ENCODE measurements around the gene RNASE3.
"Not testable (repeated sequence)": the region's sequence is repeated elsewhere in the genome, so short reads cannot be mapped to it uniquely, and the experiment has no call there.

RNASE3 gene

DNA sequence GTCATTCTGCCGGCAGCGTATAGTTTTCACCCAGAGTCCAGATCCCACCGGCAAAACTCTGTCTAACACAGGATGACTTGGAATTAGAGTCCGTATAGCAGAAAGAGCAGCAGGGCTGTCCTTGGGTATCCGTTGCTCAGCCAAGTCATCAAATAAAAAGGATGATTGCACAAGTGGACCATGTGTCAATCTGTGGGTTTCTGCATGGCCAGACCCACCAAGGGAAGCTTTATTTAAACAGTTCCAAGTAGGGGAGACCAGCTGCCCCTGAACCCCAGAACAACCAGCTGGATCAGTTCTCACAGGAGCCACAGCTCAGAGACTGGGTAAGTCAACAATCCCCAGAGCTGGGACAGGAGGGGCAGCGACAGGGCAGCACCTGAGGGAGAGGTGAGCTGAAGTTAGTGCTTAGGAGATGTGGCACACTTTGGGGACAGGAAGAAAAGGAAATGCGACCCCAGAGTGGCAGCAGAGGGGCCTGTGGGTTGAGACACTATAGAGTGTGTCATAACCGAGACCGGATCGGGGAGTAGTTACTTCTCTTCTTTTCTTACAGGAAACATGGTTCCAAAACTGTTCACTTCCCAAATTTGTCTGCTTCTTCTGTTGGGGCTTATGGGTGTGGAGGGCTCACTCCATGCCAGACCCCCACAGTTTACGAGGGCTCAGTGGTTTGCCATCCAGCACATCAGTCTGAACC is at the start of gene RNASE3:
Gene RNASE3, plus strand, starts transcription at position 260 of the 700 bp plus-strand sequence. Its CDS starts 302 bp downstream, at position 562.
- DNase-seq = not testable (repeated sequence)

DNA sequence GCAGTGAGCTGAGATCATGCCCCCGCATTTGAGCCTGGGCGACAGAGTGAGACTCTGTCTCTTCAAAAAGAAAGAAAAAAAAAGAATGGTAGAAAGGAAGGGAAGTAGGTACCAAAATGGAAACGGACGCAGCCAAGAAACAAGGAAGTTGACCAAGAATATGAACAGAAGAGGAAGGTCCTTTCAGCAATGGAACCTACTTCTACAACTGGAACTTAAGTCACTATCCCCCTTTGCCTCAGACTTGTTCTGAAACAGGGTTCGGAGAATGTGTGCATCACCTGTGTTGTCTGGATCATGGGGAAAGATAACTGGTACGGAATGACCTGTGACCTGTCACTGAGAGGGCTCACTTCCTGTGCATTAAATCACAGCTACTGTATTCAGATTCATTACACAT is 44.6 kb upstream of the RNASE3 start:
- no peak for DNase-seq

DNA sequence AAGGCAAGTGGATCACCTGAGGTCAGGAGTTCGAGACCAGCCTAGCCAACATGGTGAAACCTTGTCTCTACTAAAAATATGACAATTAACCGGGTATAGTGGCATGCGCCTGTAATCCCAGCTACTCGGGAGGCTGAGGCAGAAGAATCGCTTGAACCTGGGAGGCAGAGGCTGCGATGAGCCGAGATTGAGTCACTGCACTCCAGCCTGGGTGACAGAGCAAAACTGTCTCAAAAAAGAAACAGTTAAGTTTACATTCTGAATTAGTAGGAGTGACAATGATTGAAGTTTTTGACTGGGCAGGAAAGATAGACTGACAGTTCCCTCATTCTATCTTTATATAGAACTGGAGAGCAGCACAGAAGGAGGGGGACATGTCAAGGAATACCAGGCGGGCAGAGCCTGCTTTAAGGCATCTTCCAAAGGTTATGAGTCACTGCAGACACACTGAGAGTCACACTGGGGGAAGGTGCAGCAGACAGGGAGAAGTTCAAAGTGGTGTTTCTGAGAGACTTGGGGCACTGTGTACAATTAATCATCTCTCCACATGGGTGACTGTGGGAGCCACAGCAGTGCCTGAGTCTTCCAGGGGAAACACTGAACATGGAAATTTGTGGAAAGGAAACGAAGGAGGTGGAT is 42.8 kb upstream of the RNASE3 start:
- DNase-seq = no peak

DNA sequence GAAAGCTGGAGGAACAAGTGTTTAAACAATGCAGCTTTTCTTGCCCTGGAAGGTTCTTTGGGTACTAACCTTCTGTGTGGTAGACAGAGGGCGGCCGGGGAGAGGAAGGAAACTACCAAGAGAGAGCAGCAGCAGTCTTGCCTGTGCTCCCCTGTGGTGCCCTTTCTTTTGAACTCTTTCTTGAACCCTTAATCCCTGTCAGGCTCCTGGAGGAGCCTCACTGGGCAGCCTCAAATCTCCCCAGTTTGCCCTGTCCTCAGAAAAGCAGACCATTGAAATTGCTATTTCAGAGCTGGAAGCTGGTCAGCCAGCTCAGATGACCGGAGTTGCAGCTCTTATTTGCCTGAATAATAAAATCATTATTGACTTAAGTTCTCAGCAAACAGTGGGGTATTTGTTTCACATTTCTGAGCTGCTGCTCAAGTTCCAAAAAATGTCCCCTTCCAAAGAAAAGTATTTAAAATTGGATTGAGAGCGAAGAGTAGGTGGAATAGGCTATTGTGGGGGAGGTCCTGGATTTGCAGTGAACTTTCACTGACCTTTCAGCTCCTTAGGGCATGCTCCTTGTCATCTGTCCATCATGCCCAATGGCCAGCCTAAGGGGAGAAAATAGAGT is 42.1 kb upstream of the RNASE3 start:
- DNase-seq = no peak

DNA sequence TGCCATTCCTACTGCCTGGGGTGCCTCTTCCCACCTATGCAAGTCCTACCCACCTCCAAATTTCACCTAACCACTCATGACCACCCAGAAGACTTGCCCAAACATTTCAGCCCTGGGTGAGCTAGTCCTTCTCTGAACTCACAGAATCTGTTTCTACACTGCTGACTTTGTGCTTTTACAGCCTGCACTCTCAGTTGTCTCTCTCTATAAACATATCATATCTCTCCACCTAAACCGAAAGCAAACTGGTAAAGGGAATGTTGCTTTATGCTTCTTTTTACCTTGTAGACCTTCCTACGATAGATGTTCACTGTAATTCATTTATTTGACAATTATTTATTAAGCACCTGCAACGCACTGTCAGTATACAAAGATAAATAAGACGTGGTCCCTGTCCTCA is 38.1 kb upstream of the RNASE3 start:
- no peak for DNase-seq

DNA sequence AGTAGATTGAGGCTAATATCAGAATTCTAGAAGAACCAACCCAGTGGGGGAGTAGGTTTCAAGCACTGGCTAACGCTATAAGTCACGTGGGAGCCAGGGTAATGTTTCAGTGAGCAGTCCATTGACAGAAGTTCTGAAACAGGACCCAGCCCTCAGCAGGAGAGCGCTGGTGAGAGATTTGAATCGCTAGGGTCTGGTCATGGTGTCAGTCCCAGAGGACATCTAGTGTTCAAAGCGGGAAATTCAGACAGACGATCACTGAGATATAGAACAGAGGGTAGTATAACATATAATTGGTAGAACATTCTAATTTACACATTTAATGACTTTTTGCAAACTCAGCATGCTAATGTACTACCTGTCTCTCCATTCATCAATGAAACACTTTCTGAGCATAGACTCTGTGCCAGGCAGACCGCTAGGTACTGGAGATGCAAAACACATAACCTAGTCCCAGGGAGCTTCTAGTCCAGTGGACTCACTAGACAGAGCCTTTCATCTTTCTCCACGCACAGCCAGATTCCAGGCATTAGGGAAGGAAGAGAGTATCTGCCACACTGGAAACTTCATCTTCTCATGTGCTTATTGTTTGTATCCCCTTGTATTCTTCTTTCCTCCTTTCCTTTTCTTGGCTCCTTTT is 35.4 kb upstream of the RNASE3 start:
- DNase-seq = peak; percentile 13 to 16

DNA sequence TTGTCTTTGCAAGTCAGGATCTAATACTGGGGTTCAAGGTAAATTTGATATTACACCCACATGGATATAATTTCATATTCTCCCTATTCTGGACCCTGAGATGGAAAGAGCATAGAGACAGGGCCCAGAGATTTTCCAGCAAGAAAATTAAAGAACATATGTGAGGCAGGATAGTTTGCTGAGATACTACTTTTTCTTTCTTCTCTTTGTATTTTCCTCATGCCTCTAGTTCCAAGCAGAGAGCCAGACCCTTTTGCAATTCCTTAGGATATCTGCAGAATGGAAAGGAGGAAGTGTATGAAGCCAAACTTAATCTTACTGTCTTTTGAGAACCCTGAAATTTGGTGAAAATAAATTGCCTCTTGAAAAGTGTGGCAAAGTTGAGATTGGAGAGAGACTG is 34.0 kb upstream of the RNASE3 start:
- DNase-seq = no peak

DNA sequence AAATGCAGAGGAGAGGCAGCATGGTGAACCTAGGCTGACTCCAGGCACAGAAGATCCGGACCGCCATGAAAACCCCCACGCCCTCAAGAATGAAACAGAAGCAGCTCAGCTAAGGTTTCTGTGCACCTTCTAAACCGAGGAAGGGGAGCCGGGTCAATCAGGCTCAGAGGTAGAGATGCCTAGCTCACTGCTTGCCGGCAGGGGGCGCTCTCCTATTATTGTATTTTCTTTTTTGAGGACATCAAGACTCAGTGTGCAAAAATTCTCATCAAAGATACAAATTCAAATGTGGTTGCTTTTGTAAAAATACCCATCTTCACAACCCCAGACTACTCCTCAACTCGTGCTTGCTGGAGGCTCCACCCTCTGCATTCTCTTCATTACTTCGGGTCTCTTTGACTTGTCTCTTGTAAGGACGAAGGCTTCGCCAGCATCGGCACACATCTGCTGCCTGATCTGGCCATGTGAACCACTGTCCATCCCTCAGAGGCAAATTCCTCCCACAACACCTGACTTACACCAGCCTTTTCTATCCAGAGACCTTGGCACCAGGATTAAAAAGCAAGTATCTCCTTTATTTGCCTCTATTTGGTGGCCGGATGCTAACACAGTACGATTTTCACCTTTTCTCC is 33.4 kb upstream of the RNASE3 start:
- peak; percentile 71 to 78 for DNase-seq

DNA sequence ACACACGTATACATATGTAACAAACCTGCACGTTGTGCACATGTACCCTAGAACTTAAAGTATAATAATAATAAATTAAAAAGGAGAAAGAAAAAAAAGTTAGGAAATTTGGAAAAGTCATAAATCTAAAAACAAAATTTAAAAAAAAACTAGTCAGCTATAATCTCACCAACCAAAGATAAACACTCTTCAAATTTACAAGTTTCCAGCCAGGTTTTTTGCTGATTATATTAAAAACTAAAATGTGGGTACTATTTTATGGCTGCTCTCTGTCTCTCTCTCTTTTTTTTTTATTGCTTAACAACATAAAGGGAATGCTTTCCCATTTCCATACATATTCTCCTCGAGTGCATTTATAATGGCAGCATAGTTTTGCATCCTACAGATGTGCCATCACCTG is 25.0 kb upstream of the RNASE3 start:
- no peak for DNase-seq

DNA sequence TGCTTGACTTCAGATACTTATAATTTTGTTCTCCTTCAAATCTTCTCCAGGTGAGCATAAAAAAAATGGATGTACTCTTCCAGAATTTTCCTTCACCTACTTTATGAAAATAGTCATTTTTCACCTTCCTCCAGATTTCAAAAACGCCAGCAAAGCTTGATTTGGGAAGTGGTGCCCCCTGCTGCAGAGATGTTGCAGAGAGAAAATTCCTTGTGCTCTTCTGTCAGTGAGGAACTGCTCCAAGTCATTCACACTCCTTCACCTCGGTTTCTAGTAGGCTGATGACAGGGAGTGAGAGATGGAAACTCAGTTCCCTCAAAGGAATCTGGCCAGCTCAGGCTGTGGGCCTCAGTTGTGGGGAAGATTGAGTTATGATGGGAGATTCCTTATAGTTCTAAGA is 24.2 kb upstream of the RNASE3 start:
- no peak for DNase-seq

DNA sequence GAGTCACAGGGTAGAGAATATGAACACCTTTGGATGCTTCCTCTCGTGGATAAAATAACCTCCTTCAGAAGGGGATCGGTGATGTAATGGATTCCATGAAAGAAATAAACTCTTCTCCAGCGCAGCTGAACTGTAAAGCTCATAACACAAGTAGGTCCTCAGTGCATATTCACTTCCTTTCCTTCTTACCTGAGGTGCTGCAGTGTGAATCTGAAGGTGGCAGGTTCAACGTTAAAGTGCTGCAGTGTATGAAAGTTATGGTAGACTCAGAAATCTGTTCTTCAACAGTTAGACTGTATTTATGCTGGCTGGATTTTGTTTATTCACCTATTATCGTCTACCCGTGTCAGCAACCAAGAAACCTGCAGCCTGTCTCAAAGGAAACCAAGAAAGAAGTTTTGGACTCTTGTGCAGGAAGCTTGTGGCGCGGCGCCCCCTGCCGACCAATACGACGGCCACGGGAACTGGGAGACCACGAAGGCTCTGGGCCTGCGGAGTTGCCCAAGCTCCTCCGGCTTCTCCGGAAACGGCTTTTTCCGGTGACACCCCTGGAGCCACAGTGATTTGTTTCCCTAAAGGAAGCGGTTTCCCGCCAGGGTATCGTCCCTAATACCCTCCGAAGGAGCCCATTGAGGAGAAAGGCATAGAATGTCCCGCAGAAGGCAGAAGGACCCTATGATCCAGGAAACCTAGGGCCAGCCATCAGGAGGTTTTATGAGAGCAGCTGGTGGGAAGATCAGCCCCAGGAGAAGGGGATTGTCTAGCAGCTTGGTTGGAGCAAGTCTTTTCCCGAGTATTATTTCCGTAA is 17.6 kb upstream of the RNASE3 start:
- DNase-seq = peak; percentile 80 to 83

DNA sequence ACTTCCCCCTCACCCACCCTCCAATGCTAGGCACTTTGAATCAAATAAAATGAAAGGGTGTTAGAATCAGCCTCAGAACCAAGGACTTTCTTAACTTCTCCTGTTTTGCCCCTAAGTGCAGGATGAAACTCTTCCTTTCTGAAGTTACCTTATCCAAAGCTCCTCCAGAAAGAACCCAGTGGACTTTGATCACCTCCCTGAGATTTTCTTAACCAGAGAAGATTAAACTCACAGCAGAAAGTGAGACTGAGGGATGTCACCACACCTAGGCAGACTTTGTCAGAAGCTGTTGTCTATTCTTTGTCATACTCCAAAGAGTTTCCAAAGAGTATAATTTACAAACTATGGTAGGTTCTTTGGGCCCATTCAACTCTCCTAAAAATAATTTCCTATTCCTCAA is 14.2 kb upstream of the RNASE3 start:
- no peak for DNase-seq

DNA sequence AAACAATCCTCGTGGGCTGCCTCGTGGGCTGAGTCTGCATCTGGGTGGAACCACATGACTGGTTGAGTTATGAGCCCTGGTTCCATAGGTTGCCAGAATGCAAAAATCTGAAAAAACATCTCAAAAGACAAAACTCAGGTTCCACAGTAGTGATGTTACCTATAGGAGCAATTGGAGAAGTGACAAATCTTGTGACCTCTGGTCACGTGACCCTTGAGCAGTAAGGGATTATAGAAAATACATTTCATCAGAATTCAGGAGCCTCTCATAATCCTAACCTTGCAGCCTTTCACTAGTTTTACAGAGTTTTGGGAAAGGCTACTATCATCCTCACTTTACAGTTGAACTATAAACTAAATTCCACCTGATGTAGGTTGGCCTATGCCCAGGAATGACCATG is 12.5 kb upstream of the RNASE3 start:
- no peak for DNase-seq

DNA sequence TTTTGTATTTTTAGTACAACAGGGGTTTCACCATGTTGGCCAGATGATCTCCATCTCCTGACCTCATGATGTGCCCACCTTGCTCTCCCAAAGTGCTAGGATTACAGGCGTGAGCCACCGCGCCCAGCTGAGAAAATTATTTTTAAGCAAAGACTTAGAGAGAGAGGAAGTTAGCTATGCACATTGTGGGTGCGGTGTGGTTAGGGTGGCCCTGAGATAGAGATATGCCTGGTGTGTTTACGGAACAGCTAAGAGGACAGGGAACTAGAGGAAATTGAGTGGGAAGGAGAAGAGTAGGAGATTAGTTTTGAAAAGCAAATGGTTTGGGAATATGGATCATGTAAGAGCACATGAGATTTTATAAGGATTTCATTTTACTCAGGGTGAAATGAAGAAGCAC is 10.0 kb upstream of the RNASE3 start:
- not testable (repeated sequence) for DNase-seq

DNA sequence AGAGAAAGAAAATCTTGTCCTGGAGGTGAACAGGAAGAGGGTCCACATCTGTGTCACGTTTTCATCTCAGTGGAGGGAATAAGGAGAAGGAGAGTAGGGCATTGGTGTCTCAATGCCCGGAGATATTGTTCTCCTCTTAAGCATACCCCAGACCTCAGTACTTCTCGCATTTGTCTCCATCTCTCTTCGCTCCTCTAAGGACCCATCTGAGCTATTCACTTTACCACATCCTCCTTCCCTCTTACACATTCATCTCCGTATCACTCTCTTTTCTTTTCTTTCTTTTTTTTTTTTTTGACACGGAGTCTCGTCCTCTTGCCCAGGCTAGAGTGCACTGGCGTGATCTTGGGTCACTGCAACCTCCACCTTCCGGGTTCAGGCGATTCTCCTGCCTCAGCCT is 8.4 kb upstream of the RNASE3 start:
- DNase-seq = not testable (repeated sequence)

DNA sequence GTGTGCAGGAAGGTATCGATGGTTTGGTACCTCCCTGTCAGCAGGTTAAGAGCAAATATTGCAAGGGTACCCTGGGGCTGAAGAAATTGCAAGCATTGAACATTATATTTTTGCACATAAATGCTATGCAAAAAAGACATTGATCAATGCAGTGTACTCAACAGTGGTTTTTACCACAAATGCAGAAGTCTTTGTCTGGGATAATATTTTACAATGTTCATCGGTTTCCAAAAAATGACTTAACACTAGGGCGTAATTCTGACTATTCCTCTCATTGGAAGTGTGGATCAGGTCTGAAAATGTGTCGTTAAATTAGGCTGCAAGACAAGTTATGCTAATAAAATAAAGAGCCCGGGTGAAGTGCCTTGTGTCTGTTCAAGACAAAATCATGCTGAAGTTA is 2.8 kb upstream of the RNASE3 start:
- not testable (repeated sequence) for DNase-seq

DNA sequence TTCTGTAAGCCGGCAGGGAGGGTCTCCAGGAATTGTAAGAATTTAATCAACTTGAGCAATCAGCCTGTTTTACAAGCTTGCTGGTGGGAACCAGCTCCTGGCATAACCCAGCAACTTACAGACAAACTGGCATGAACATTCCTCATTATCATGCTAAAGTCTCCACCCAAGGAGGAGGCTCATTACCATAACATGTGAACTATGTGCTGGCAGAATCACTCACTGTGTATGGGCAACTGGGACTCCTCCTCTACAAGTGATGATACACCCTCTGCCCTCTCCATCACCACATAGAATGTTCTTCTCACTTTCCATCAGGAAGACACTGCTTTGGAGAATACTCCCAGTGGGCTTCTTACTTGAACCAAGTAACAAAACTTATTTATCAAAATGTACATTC is 4.1 kb downstream of the RNASE3 start:
- not testable (repeated sequence) for DNase-seq

DNA sequence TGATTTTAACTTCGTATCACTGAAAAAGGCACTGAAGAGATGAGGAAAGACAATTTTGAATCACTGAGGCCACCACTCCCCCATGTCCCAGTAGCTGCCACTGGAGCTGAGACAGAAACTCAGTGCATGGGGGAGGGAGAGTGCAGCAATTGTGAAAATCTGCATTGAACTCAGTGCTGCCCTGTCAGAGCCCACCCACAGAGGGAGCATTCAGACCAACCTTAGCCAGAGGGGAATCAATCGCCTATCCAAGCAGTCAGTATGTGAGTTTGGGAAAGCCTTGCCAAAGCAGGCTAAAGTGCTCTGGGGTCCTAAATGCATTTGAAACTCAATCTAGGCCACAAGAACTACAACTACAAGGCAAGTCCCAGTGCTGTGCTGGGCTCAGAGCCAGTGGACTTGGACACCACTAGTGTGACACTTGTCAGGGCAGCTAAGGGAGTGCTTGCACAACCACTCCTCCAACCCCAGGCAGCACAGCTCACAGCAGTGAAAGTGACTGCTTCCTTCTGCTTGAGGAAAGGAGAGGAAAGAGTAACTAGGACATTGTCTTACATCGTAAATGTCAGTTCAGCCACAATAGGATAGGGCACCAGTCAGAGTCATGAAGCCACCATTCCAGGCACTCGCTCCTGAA is 13.3 kb downstream of the RNASE3 start:
- DNase-seq = no peak

DNA sequence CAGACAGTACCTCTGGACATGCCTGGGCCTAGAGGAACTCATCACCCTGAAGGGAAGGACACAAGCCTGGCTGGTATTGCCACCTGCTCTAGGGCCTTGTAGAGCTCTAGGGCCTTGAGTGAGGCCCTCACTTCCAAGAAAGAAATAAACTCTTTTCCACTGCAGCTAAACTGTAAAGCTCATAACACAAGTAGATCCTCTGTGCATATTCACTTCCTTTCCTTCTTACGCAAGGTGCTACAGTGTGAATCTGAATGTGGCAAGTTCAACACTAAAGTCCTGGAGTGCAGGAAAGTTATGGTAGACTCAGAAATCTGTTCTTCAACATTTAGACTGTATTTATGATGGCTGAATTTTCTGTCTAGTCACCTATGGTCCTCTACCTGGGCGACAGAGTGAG is 14.5 kb downstream of the RNASE3 start:
- no peak for DNase-seq

DNA sequence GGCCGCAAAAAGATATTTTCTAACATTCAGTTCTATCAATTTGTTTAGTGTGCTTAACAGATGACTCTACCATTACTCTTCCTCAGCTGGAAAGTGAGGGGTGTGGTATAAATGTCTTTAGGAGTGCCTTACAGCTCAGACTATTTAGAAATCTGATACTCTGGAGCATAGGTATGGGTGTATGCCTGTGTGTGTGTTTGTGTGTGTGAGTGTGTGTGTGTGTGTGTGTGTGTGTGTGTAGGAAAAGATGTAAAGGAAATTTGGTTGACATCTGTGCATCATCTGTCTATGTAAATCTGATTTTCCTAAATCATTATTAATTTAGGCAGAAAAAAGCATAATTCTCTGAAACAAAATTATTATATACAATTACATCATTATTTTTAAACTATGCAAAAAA is 16.0 kb downstream of the RNASE3 start:
- no peak for DNase-seq

DNA sequence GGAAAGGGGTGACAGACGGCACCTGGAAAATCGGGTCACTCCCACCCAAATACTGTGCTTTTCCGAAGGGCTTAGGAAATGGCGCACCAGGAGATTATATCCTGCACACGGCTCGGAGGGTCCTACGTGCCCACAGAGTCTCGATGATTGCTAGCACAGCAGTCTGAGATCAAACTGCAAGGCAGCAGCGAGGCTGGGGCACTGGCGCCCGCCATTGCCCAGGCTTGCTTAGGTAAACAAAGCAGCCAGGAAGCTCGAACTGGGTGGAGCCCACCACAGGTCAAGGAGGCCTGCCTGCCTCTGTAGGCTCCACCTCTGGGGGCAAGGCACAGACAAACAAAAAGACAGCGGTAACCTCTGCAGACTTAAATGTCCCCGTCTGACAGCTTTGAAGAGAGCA is 19.6 kb downstream of the RNASE3 start:
- DNase-seq = not testable (repeated sequence)
